ENCODE measurements around the gene BMP5.

BMP5 gene

GRCh38 chr6:55819811-55820210 is 55.6 kb downstream of the BMP5 start:
- H4K20me1 ChIP-seq (ENCODE audit: low read depth, low read length): no peaks in the 10 kb centered on the region
- H3K9me3 ChIP-seq (ENCODE audit: insufficient read depth, low read length): no peaks in the 10 kb centered on the region
- no peaks in the 10 kb centered on the region; the same call in 1 of the 2 replicates for H3K36me3 ChIP-seq (ENCODE audit: low read length)
- no peaks in the 10 kb centered on the region for H3K79me2 ChIP-seq (ENCODE audit: insufficient read depth, low read length)
- H3K4me3 ChIP-seq (ENCODE audit: insufficient read depth, low read length, poor library complexity, severe bottlenecking): no peak overlapping the region
- no peak overlapping the region for H3K9ac ChIP-seq (ENCODE audit: low read length)
- no peaks in the 10 kb centered on the region for H3K9me2 ChIP-seq (replicated peaks; ENCODE audit: insufficient read depth, low read length)
- H2AFZ ChIP-seq (ENCODE audit: low read depth, low read length, severe bottlenecking): no peak overlapping the region
- H3K4me2 ChIP-seq (ENCODE audit: low read depth, low read length, poor library complexity, severe bottlenecking): no peak overlapping the region
- TF ChIP-seq EZH2phosphoT487 (conservative IDR thresholded peaks at IDR 0.05; ENCODE audit: low read length) (no peak), CTCF (IDR thresholded peaks at IDR 0.05; ENCODE audit: insufficient read depth, low read length, poor library complexity, severe bottlenecking) (no peak)
- no peaks in the 10 kb centered on the region for H3K27me3 ChIP-seq (ENCODE audit: low read length)
- H3F3A ChIP-seq (ENCODE audit: insufficient read depth): no peaks in the 10 kb centered on the region
- H3K27ac ChIP-seq (ENCODE audit: low read depth, low read length): no peak overlapping the region

- H4K20me1 ChIP-seq (ENCODE audit: low read depth, low read length): no peaks in the 10 kb centered on the region
- H3K9me3 ChIP-seq (ENCODE audit: insufficient read depth, low read length): no peaks in the 10 kb centered on the region
- no peak overlapping the region for H3K4me2 ChIP-seq (ENCODE audit: low read depth, low read length, poor library complexity, severe bottlenecking)
- no peaks in the 10 kb centered on the region for H3K27me3 ChIP-seq (ENCODE audit: low read length)
- H3K9ac ChIP-seq (ENCODE audit: low read length): no peak overlapping the region
- H3K9me2 ChIP-seq (replicated peaks; ENCODE audit: insufficient read depth, low read length): no peaks in the 10 kb centered on the region
- no peaks in the 10 kb centered on the region for H3F3A ChIP-seq (ENCODE audit: insufficient read depth)
- H3K4me3 ChIP-seq (ENCODE audit: insufficient read depth, low read length, poor library complexity, severe bottlenecking): no peak overlapping the region
- no peak overlapping the region for H2AFZ ChIP-seq (ENCODE audit: low read depth, low read length, severe bottlenecking)
- no peak overlapping the region for H3K27ac ChIP-seq (ENCODE audit: low read depth, low read length)
- H3K36me3 ChIP-seq (ENCODE audit: low read length): no peaks in the 10 kb centered on the region; the same call in 1 of the 2 replicates
- no peaks in the 10 kb centered on the region for H3K79me2 ChIP-seq (ENCODE audit: insufficient read depth, low read length)
- no peak for TF ChIP-seq CTCF (IDR thresholded peaks at IDR 0.05; ENCODE audit: insufficient read depth, low read length, poor library complexity, severe bottlenecking)
- no peak for TF ChIP-seq EZH2phosphoT487 (conservative IDR thresholded peaks at IDR 0.05; ENCODE audit: low read length)
These were observed 56.9 kb downstream of the BMP5 start for GRCh38 chr6:55818482-55818881.

GRCh38 chr6:55812509-55812908 is 62.9 kb downstream of the BMP5 start:
- H3K36me3 ChIP-seq (ENCODE audit: low read length): no peaks in the 10 kb centered on the region; the same call in 1 of the 2 replicates
- no peaks in the 10 kb centered on the region for H3K9me2 ChIP-seq (replicated peaks; ENCODE audit: insufficient read depth, low read length)
- H3K4me2 ChIP-seq (ENCODE audit: low read depth, low read length, poor library complexity, severe bottlenecking): no peak overlapping the region
- TF ChIP-seq CTCF (IDR thresholded peaks at IDR 0.05; ENCODE audit: insufficient read depth, low read length, poor library complexity, severe bottlenecking) (no peak), EZH2phosphoT487 (conservative IDR thresholded peaks at IDR 0.05; ENCODE audit: low read length) (no peak)
- H3K27me3 ChIP-seq (ENCODE audit: low read length): no peaks in the 10 kb centered on the region
- no peak overlapping the region for H3K27ac ChIP-seq (ENCODE audit: low read depth, low read length)
- no peak overlapping the region for H3K9ac ChIP-seq (ENCODE audit: low read length)
- no peak overlapping the region for H3K4me3 ChIP-seq (ENCODE audit: insufficient read depth, low read length, poor library complexity, severe bottlenecking)
- no peaks in the 10 kb centered on the region for H3K9me3 ChIP-seq (ENCODE audit: insufficient read depth, low read length)
- H2AFZ ChIP-seq (ENCODE audit: low read depth, low read length, severe bottlenecking): no peak overlapping the region
- H3K79me2 ChIP-seq (ENCODE audit: insufficient read depth, low read length): no peaks in the 10 kb centered on the region
- no peaks in the 10 kb centered on the region for H3F3A ChIP-seq (ENCODE audit: insufficient read depth)
- H4K20me1 ChIP-seq (ENCODE audit: low read depth, low read length): no peaks in the 10 kb centered on the region
